Ishikawa (cell line): ENCODE results near the gene HNRNPH3.

Experiments used
- CEBPB ChIP-seq: IDR thresholded peaks from 2 replicates; pipeline ENCODE4 v1.6.1; 2012
- CREB1 ChIP-seq: IDR thresholded peaks from 2 replicates; pipeline ENCODE4 v1.6.1; 2012; ENCODE audit warnings: low read depth
- EP300 ChIP-seq: IDR thresholded peaks from 2 replicates; pipeline ENCODE4 v1.6.1; 2012; ENCODE audit warnings: borderline replicate concordance
- FOXM1 ChIP-seq: IDR thresholded peaks from 2 replicates; pipeline ENCODE4 v1.6.1; 2012; ENCODE audit warnings: low read depth, borderline replicate concordance
- RAD21 ChIP-seq: IDR thresholded peaks from 2 replicates; pipeline ENCODE4 v1.6.1; 2012; ENCODE audit warnings: low read depth
- TAF1 ChIP-seq: IDR thresholded peaks from 2 replicates; pipeline ENCODE4 v1.6.1; 2012; ENCODE audit warnings: low read depth, mild to moderate bottlenecking
- TEAD4 ChIP-seq: IDR thresholded peaks from 2 replicates; pipeline ENCODE4 v1.6.1; 2012
- YY1 ChIP-seq: IDR thresholded peaks from 2 replicates; pipeline ENCODE4 v1.6.1; 2012; ENCODE audit warnings: low read depth
- TF ChIP-seq, protein P1 (sequence below): IDR thresholded peaks from 2 replicates; pipeline ENCODE4 v1.6.1; 2012

DNA sequence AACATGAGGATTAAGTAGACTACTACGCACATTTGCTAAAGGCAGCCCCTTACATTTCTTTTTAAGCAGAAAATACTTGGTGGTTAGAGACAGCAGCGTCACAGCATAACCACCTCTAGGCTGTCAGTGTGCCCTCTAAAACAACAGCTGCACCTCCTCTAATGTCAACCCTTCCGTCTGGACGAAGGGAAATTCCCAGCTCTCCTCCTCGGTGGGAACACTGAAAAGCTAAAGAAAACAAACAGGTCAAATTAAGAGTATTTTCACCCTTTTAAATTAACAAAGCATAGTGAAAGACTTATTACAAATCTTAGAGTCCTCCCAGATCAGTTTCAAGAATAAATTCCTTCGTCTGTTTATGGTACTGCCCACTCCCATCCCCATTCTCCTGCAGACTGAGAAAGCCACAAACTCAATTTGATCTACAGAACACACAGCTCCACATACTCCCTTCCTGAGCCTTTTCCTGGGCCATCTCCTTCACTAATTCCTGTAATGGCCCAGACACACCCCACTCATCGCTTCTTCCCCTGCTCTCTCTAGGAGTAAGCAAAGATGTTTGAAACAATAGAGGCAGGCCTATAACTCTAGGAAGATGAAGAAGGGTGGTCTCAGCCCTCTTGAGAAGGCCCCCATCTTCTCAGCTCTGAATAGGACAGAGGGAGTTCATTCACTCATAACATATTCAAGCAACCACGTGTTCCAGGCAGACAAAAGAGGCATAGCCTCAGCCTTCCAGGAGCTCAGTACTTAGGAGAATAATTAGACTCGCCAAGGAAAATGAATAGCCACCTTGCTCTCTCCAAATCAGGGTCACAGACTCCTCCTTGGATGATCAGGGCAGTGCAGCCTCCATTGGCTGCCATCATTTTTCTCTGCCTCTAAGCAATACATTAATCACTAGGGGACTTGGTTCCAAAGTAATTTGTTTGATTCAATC is 47.5 kb upstream of the HNRNPH3 start:
- TF ChIP-seq RAD21 (no peak), YY1 (no peak), FOXM1 (no peak), CREB1 (no peak), TEAD4 (no peak), TAF1 (no peak), CEBPB (no peak), EP300 (no peak)
- TF ChIP-seq, protein P1, sequence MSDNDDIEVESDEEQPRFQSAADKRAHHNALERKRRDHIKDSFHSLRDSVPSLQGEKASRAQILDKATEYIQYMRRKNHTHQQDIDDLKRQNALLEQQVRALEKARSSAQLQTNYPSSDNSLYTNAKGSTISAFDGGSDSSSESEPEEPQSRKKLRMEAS: no peak
